Fibroblast of the aortic adventitia (primary cell): ENCODE measurements around the gene TAF12. TPM values are rescaled to one million over a fixed set of nuclear protein-coding genes. Genes with fewer than 3 reads are reported as not detected.
"Not testable (repeated sequence)": the region's sequence is repeated elsewhere in the genome, so short reads cannot be mapped to it uniquely, and the experiment has no call there.

ENCODE experiments used
- DNase-seq: peaks from one replicate; pipeline ENCODE4 v3.0.0-alpha.2; 2010; ENCODE audit warnings: low read depth
- H3K4me3 ChIP-seq: 2 replicates; pipeline ENCODE4 v1.5.1; 2011; ENCODE audit warnings: low read depth, mild to moderate bottlenecking, control low read depth, low read length, moderate library complexity
- CTCF ChIP-seq: IDR thresholded peaks from 2 replicates; pipeline ENCODE4 v1.5.1; 2011; ENCODE audit warnings: mild to moderate bottlenecking, low read length, control low read depth, inconsistent platforms; ENCODE audit not compliant: insufficient read depth
- total RNA-seq: library from RNA; depleted of rRNA; stranded (reverse); fragments of >200 nt; gene quantifications from 2 replicates; pipeline ENCODE4 v1.2.3, GENCODE V29; 2012; ENCODE audit warnings: low replicate concordance

Gene TAF12
- total RNA-seq, 1 donor, result 36.0 TPM

- TF ChIP-seq CTCF, result no peak
- DNase-seq, result peak; percentile 49
- peak overlapping the region; percentile 83 for H3K4me3 ChIP-seq
Observed at GRCh38 chr1:28668956-28669723, 26.3 kb upstream of the TAF12 start.

GRCh38 chr1:28668191-28668955 is 25.5 kb upstream of the TAF12 start, which contains the start of gene GMEB1:
TSS of gene GMEB1 (plus strand) at chr1:28668784. CDS start at chr1:28683613, 14,829 bp downstream.
- peak; percentile 79 for DNase-seq
- H3K4me3 ChIP-seq, result peak within 1 kb of the TSS; percentile 83
- TF ChIP-seq CTCF, result no peak

GRCh38 chr1:28666806-28667205 is 23.9 kb upstream of the TAF12 start:
- H3K4me3 ChIP-seq, result no peak overlapping the region
- TF ChIP-seq CTCF, result no peak
- DNase-seq, result no peak

- H3K4me3 ChIP-seq, result no peak overlapping the region
- DNase-seq, result no peak
- TF ChIP-seq CTCF, result no peak
Observed at GRCh38 chr1:28663871-28664470, 21.1 kb upstream of the TAF12 start.

- TF ChIP-seq CTCF, result no peak
- DNase-seq, result no peak
- no peak overlapping the region for H3K4me3 ChIP-seq
Observed at GRCh38 chr1:28656335-28656734, 13.5 kb upstream of the TAF12 start.

- H3K4me3 ChIP-seq, DNase-seq: not testable (repeated sequence)
Observed at GRCh38 chr1:28655448-28656311, 12.8 kb upstream of the TAF12 start.
